Activated CD4-positive, alpha-beta T cell treated with anti-CD3 and anti-CD28 coated beads, Interleukin-2, amount 50 U/mL, for 1 hour (primary cell): ENCODE results near the gene NPTN.

Experiments
- DNase-seq: peaks from one replicate; pipeline ENCODE4 v3.0.0-alpha.2; 2020

Gene NPTN

GRCh38 chr15:73517566-73517965 lies 115.6 kb downstream of the NPTN start:
- no peak for DNase-seq

GRCh38 chr15:73515527-73515926 lies 117.7 kb downstream of the NPTN start:
- no peak for DNase-seq
